Esophagus squamous epithelium (tissue), 5 donors: Measurements from ENCODE around the gene AP1G2. TPM values are rescaled to one million over a fixed set of nuclear protein-coding genes. Genes with fewer than 3 reads are reported as not detected.

ENCODE experiments used
- DNase-seq: peaks from one replicate; lab custom pipeline; 2025; lab: John Stamatoyannopoulos, UW
- H3K27ac ChIP-seq, 4 donors: fragments of 200-600 bp; sonication (generic); one replicate each; pipeline ENCODE4 v1.5.1; 2016 to 2019; ENCODE audit warnings: mild to moderate bottlenecking in 1 of 4
- H3K27me3 ChIP-seq, 4 donors: fragments of 200-600 bp; sonication (generic); 1 replicate in 3 of 4; 2 replicates in 1 of 4; pipeline versions ENCODE4 v1.5.1 to v1.6.0; 2017 to 2021; ENCODE audit warnings: antibody characterized with exemption in 1 of 4
- H3K36me3 ChIP-seq, 3 donors: fragments of 200-600 bp; sonication (generic); one replicate each; pipeline ENCODE4 v1.5.1; 2016 to 2019
- H3K4me1 ChIP-seq, 3 donors: fragments of 200-600 bp; sonication (generic); one replicate each; pipeline ENCODE4 v1.5.1; 2017 to 2019
- H3K4me3 ChIP-seq, 4 donors: fragments of 200-600 bp; sonication (generic); 1 replicate in 3 of 4; 2 replicates in 1 of 4; pipeline ENCODE4 v1.5.1; 2016 to 2019; ENCODE audit warnings: mild to moderate bottlenecking in 2 of 4, moderate library complexity in 1 of 4
- H3K9me3 ChIP-seq, 3 donors: fragments of 200-600 bp; sonication (generic); one replicate each; pipeline ENCODE4 v1.5.1; 2016 to 2019
- POLR2A ChIP-seq, 4 donors: fragments of 450-650 bp; IDR thresholded peaks; one replicate each; pipeline ENCODE4 v1.6.1; 2017; ENCODE audit warnings: antibody characterized with exemption in 4 of 4, mild to moderate bottlenecking in 4 of 4, moderate library complexity in 3 of 4
- WGBS, 2 donors: methylation state at CpG; one replicate each; pipeline ENCODE4 v1.1.5; 2018; 5-methylcytosine and 5-hydroxymethylcytosine counted together
- intact Hi-C: fragments of 100-400 bp; cut with DNase I; formaldehyde crosslinking; loops from one replicate; pipeline ENCODE4 v1.15.0; 2022
- total RNA-seq, 4 donors: library from RNA; depleted of rRNA; stranded (reverse); fragments of >200 nt; gene quantifications; one replicate each; pipeline ENCODE4 v1.1.0, GENCODE V29; 2016
- TF ChIP-seq, protein P1 (sequence below), 6 experiments: fragments of 450-650 bp in 4 of 6; fragments of 200-600 bp in 2 of 6; sonication (generic) in 2 of 6; IDR thresholded peaks; one replicate each; pipeline ENCODE4 v1.5.1; 2016 to 2019; ENCODE audit warnings: antibody characterized with exemption in 6 of 6, mild to moderate bottlenecking in 4 of 6, moderate library complexity in 4 of 6
- donor health status: DM: yes; HTN: yes; CAD: no.

The AP1G2 gene
- total RNA-seq, 4 donors from 2014 or later: 58.0 to 116 (median 68.6) TPM

DNA sequence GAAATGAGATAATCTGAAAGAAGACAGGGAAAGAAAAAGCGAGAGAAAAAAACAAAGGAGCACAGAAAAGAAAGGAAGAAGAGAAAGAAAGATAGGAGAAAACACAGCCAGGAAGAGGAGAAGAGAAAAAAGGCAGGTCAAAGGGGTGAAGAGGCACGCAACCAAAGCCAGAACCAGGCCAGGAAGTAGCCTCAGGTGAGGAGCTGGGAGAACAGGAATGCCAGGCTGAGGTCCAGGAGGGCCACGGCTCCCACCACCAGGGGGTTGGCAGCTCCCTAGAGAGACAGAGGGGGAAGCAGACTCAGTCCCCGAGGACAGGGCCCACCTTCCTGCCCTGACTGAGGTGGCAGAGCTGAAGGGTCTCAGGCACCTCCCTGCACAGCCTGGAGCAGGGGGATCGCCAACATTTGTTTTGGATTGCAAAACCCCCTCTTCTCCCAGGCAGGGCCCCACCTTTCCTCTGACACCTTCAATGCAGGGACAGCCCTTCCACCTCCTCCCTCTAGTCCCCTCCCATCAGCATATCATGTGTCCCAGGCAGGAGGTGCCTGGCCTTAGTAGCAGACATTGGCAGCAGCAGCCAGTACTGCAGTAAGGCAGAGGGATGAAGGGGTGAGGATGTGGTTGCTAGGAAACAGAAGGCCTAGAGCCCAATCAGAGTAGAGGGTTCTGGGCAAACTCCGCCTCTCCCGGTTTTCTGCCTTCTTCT lies 2.0 kb upstream of the AP1G2 start:
- no peak for DNase-seq
- Histone ChIP-seq H3K4me1 (peaks cover 8 to 45% (median 16%) of the 10 kb centered on the region in 3 donors), H3K36me3 (peaks cover 0 to 17% (median 5%) of the 10 kb centered on the region in 3 donors), H3K27me3 (peaks cover 0 to 32% (median 0%) of the 10 kb centered on the region in 4 donors), H3K9me3 (no peaks in the 10 kb centered on the region), H3K27ac (peak overlapping the region in 2 of 4 donors; percentile 11 to 47), H3K4me3 (no peak overlapping the region)
- TF ChIP-seq POLR2A (IDR thresholded peaks at IDR 0.05): no peak
- TF ChIP-seq, protein P1, sequence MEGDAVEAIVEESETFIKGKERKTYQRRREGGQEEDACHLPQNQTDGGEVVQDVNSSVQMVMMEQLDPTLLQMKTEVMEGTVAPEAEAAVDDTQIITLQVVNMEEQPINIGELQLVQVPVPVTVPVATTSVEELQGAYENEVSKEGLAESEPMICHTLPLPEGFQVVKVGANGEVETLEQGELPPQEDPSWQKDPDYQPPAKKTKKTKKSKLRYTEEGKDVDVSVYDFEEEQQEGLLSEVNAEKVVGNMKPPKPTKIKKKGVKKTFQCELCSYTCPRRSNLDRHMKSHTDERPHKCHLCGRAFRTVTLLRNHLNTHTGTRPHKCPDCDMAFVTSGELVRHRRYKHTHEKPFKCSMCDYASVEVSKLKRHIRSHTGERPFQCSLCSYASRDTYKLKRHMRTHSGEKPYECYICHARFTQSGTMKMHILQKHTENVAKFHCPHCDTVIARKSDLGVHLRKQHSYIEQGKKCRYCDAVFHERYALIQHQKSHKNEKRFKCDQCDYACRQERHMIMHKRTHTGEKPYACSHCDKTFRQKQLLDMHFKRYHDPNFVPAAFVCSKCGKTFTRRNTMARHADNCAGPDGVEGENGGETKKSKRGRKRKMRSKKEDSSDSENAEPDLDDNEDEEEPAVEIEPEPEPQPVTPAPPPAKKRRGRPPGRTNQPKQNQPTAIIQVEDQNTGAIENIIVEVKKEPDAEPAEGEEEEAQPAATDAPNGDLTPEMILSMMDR (IDR thresholded peaks at IDR 0.05): peak in 1 of 6 experiments; percentile 22
- intact Hi-C loops: no loop called here
- WGBS, 2 donors: 46 to 53% methylated on average over 6 of the region's 7 CpGs

DNA sequence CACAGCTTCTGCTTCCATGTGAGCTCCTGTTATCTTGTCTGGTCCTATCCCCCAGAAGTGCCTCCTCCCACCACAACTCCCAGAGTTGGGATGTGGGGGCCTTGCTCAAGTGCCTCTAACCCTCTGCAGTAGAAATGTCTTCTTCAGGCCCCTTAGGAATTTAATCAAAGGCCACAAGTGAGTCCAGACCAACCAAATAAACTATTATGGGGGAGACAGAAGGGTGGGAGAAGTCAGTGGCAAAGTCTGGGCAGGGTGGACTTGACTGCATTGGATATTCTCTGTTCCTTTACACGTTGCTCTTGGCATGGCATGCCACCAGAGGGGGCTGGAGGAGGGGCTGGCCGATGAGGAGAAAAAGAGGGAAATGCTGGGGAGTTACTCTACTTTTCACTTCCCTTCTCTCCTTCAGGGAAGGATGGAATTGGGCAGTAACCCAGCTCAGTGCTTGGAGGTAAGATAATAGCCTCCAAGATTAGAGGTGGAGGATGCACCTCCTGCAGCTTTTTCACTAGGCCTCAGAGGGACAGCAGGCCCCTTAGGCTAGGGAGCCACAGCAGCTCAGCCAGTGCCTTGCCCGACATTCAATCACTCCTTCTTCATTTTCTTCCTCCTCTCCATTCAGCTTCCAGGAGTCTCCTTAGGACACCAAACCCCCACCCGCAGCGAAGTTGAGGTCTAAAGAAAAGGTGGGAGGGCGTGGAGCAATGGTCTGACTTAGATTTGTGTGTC lies 1.2 kb upstream of the AP1G2 start:
- intact Hi-C loops: no loop called here
- Histone ChIP-seq H3K27ac (peak overlapping the region in 2 of 4 donors; percentile 90 to 92), H3K36me3 (peaks cover 0 to 25% (median 5%) of the 10 kb centered on the region in 3 donors), H3K27me3 (peaks cover 0 to 24% (median 0%) of the 10 kb centered on the region in 4 donors), H3K4me3 (no peak overlapping the region), H3K4me1 (peaks cover 8 to 45% (median 16%) of the 10 kb centered on the region in 3 donors), H3K9me3 (no peaks in the 10 kb centered on the region)
- TF ChIP-seq, protein P1 (IDR thresholded peaks at IDR 0.05): peak in 1 of 6 experiments; percentile 16
- no peak for TF ChIP-seq POLR2A (IDR thresholded peaks at IDR 0.05)
- 52% methylated on average over 4 to 6 of the region's 6 CpGs for WGBS, 2 donors
- DNase-seq: no peak

DNA sequence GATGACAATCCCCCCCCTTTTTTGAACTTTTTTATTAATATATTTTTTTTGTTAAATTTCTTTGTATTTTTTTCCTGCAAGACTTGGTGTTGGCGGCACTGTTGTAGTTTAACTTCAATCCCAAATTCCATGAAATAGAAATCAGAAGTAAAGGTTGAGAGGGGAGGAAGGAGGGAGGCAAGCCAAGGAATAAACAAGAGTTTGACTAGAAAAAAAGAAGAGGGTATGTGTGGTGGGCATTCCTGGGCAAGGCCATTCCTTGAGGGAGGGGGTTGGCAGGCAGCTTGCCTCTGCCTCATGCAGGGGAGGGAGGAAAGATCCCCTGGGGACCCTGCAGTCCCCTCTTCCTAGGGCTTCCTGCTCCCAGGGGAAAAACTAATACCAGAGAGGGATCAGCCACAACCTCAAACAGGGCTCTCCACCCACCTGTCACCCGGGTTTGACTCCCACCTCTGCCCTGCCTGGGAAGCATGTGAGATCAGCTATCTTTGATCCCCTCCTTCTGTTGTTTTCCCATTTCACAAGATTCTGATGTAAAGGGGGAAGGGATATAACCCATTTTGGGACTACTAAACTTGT lies 519 bp upstream of the AP1G2 start:
- Histone ChIP-seq H3K27ac (peak overlapping the region; percentile 71 to 92 (median 88)), H3K4me1 (peaks cover 8 to 45% (median 16%) of the 10 kb centered on the region in 3 donors), H3K4me3 (peak overlapping the region; percentile 45 to 71 (median 68)), H3K27me3 (peaks cover 0 to 17% (median 0%) of the 10 kb centered on the region in 4 donors), H3K36me3 (peaks cover 0 to 31% (median 11%) of the 10 kb centered on the region in 3 donors), H3K9me3 (no peaks in the 10 kb centered on the region)
- no peak for TF ChIP-seq POLR2A (IDR thresholded peaks at IDR 0.05)
- DNase-seq: no peak
- intact Hi-C loops: no loop called here
- 30 to 80% methylated on average over 1 to 2 of the region's 2 CpGs for WGBS, 2 donors

DNA sequence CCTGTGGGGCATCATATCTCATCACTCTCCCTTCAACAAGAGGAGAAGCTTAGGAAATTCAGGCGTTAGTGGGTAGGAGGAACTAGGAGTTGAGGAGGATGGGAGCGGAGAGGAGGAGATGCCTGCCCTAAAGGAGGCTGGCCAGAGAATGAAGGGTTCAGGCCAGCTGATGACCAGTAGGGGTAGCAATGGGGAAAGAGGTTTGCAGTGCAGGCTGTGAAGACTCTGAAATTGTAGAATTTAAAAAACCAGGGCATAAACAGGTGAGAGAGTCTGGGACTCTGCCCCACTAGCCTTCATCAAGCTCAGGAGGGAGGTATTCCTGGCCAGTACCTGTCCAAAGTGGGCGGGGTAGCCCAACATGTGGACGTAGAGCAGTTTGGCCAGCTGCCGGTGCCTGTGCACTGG lies 809 bp downstream of the AP1G2 start:
- DNase-seq: no peak
- Histone ChIP-seq H3K27me3 (peaks cover 0 to 11% (median 0%) of the 10 kb centered on the region in 4 donors), H3K4me1 (peaks cover 8 to 45% (median 16%) of the 10 kb centered on the region in 3 donors), H3K4me3 (peak overlapping the region; percentile 45 to 71 (median 68)), H3K9me3 (no peaks in the 10 kb centered on the region), H3K27ac (peak overlapping the region; percentile 71 to 92 (median 88)), H3K36me3 (peaks cover 5 to 43% (median 12%) of the 10 kb centered on the region in 3 donors)
- no peak for TF ChIP-seq POLR2A (IDR thresholded peaks at IDR 0.05)
- TF ChIP-seq, protein P1 (IDR thresholded peaks at IDR 0.05): no peak
- 10 to 18% methylated on average over 5 of the region's 5 CpGs for WGBS, 2 donors
- intact Hi-C loops: no loop called here

DNA sequence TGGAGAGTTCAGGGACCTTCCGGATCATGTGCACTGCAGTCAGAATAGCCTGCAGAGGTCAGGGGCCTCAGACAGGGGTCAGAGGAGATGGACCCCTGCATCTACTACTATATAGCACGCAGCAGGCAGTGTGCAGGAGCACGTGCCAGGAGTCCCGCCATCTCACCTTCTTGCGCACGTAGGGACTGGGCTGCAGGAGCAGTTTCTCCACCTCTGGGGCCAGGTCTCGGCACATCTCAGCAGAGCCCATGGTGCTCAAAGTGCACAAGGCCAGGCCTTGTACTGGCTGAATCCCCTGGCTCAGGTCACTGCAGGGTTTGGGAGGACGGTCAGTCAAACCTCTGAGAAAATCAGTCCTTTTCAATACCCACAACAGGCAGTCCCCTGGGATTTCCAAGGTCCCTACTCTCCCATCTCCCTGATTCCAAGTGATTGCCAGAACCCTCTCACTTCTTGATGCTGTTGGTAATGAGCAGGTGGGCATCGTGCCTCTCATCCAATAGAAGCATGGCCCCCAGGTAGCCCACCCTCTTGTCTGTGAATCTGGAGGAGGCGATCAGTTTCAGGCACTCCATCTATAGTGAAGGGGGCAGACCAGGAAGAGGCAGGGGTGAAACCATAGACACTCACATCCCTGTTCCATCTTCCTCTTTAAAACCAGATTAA lies 1.3 kb downstream of the AP1G2 start:
- Histone ChIP-seq H3K4me3 (peak overlapping the region in 3 of 4 donors; percentile 68 to 71 (median 68)), H3K27me3 (peaks cover 0 to 6% (median 0%) of the 10 kb centered on the region in 4 donors), H3K9me3 (no peaks in the 10 kb centered on the region), H3K4me1 (peaks cover 8 to 40% (median 16%) of the 10 kb centered on the region in 3 donors), H3K36me3 (peaks cover 7 to 48% (median 12%) of the 10 kb centered on the region in 3 donors), H3K27ac (peak overlapping the region in 2 of 4 donors; percentile 90 to 92)
- no peak for DNase-seq
- TF ChIP-seq, protein P1 (IDR thresholded peaks at IDR 0.05): no peak
- intact Hi-C loops: no loop called here
- 87 to 94% methylated on average over 5 to 8 of the region's 10 CpGs for WGBS, 2 donors
